Colonic mucosa (tissue), 4 donors: ENCODE results near the gene GMDS. TPM values are rescaled to one million over a fixed set of nuclear protein-coding genes. Genes with fewer than 3 reads are reported as not detected.

ENCODE experiments used
- DNase-seq: peaks from one replicate; pipeline ENCODE4 v3.0.0-alpha.2; 2020
- H3K27ac ChIP-seq: fragments of 200-600 bp; one replicate; pipeline ENCODE4 v1.8.0; 2021
- H3K27me3 ChIP-seq: fragments of 200-600 bp; one replicate; pipeline ENCODE4 v1.8.0; 2021
- H3K36me3 ChIP-seq: fragments of 200-600 bp; one replicate; pipeline ENCODE4 v1.8.0; 2021
- H3K4me1 ChIP-seq: fragments of 200-600 bp; one replicate; pipeline ENCODE4 v1.8.0; 2021; ENCODE audit warnings: mild to moderate bottlenecking
- H3K4me3 ChIP-seq: fragments of 200-600 bp; one replicate; pipeline ENCODE4 v1.8.0; 2021
- H3K9ac ChIP-seq, 2 donors: one replicate each; pipeline ENCODE4 v1.7.0; 2013; ENCODE audit warnings: control low read depth in 2 of 2, low read depth in 2 of 2, low read length in 2 of 2
- H3K9me3 ChIP-seq: fragments of 200-600 bp; one replicate; pipeline ENCODE4 v1.8.0; 2021
- intact Hi-C: fragments of 100-400 bp; cut with DNase I; formaldehyde crosslinking; loops from one replicate; pipeline ENCODE4 v1.14.1; 2022
- total RNA-seq, 2 donors: library from RNA; stranded (reverse); fragmentation: NEBNext Ultra II Directional in 1 of 2; extraction: Animal tissue kit (Norgen Biotek cat#: 25700) in 1 of 2; gene quantifications; one replicate each; pipeline ENCODE4 v1.2.1, GENCODE V29; 2021
- TF ChIP-seq, protein P1 (sequence below): fragments of 200-600 bp; IDR thresholded peaks from one replicate; pipeline ENCODE4 v1.8.0; 2022; ENCODE audit warnings: antibody characterized with exemption, mild to moderate bottlenecking
- donor health status: healthy.
- donor health status: DM: no; HTN: no; CAD: no.
- donor health status: DM: no; HTN: no; CAD: no.

GMDS gene
- total RNA-seq, 2 donors from 2014 or later: 247 to 272 TPM

DNA sequence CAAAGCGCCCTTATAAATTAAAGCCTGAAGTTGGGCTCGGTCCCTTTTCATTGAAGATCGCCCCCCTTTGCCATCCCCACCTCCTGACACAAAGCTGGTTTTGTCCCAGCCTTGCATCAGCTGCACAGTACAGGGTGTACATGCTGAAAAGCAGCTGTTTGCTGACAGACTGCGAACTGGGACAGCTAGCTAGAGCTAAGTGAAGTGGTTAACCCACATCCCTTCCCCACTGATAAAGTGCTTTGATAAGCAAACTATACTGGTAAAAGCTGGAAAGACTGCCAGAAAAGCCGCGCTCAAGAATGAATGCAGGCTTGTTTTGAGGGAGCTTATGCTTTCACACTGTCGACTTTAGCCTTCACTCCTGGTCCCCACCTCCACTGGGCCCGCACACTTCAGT lies 207.3 kb downstream of the GMDS start:
- H3K9me3 ChIP-seq: no peaks in the 10 kb centered on the region
- no peaks in the 10 kb centered on the region for H3K27me3 ChIP-seq
- H3K4me3 ChIP-seq: no peak overlapping the region
- H3K36me3 ChIP-seq: no peaks in the 10 kb centered on the region
- no peaks in the 10 kb centered on the region for H3K4me1 ChIP-seq
- intact Hi-C loops: no loop called here
- H3K27ac ChIP-seq: no peak overlapping the region
- H3K9ac ChIP-seq: no peak overlapping the region
- DNase-seq: no peak
- TF ChIP-seq, protein P1, sequence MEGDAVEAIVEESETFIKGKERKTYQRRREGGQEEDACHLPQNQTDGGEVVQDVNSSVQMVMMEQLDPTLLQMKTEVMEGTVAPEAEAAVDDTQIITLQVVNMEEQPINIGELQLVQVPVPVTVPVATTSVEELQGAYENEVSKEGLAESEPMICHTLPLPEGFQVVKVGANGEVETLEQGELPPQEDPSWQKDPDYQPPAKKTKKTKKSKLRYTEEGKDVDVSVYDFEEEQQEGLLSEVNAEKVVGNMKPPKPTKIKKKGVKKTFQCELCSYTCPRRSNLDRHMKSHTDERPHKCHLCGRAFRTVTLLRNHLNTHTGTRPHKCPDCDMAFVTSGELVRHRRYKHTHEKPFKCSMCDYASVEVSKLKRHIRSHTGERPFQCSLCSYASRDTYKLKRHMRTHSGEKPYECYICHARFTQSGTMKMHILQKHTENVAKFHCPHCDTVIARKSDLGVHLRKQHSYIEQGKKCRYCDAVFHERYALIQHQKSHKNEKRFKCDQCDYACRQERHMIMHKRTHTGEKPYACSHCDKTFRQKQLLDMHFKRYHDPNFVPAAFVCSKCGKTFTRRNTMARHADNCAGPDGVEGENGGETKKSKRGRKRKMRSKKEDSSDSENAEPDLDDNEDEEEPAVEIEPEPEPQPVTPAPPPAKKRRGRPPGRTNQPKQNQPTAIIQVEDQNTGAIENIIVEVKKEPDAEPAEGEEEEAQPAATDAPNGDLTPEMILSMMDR: no peak

DNA sequence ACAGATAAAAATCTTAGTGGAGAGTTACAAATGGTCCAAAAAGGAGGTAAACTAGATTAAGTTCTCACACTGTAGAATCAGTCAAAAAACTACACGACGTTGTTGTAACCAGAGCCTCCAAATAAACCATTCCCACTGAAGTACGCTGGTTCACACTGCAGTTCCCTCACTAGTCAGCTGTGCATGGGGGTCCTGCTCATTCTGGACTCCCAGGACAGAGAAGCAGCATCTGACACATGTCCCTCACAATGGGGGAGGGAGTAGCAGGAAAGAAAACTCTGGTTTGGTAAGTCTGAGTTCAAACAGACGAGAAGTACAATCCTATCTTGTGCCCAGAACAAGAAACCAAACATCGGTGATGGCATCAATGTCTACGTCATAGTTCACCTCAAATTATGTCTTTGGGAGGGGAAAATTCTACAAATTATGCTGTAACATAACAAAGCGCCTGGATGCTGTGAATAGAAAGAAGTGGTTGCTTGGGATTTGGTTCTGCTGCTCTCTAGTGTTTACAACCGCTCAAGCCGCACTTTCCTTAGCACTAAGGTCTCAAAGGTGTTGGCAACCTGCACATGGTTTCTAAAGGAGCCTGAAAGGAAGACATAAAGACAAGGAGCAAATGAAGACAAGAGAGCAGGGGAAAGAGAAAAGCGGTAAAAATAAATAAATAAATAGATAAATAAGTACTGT lies 208.0 kb downstream of the GMDS start:
- Histone ChIP-seq H3K9ac (no peak overlapping the region), H3K9me3 (no peaks in the 10 kb centered on the region), H3K27ac (no peak overlapping the region), H3K27me3 (no peaks in the 10 kb centered on the region), H3K36me3 (no peaks in the 10 kb centered on the region), H3K4me3 (no peak overlapping the region), H3K4me1 (no peaks in the 10 kb centered on the region)
- TF ChIP-seq, protein P1: no peak
- intact Hi-C loops: no loop called here
- no peak for DNase-seq

DNA sequence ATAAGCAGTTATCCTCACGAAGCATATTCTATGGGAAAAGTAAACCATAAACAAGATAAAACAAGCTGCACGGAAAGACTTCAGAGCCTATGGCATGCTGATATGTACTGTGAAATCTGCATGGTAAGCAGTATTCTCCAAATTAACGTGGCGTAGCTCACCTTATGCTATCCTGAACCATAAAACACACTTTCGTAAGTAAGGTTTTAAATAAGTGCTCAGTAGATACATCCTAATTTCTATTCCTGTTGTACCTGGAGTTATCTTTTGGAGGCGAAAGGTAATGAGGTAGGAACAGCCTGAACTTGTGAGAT lies 208.7 kb downstream of the GMDS start:
- H3K4me3 ChIP-seq: no peak overlapping the region
- H3K4me1 ChIP-seq: no peaks in the 10 kb centered on the region
- TF ChIP-seq, protein P1: no peak
- H3K27me3 ChIP-seq: no peaks in the 10 kb centered on the region
- H3K36me3 ChIP-seq: no peaks in the 10 kb centered on the region
- H3K9me3 ChIP-seq: no peaks in the 10 kb centered on the region
- intact Hi-C loops: no loop called here
- no peak overlapping the region for H3K9ac ChIP-seq
- no peak overlapping the region for H3K27ac ChIP-seq
- DNase-seq: no peak

DNA sequence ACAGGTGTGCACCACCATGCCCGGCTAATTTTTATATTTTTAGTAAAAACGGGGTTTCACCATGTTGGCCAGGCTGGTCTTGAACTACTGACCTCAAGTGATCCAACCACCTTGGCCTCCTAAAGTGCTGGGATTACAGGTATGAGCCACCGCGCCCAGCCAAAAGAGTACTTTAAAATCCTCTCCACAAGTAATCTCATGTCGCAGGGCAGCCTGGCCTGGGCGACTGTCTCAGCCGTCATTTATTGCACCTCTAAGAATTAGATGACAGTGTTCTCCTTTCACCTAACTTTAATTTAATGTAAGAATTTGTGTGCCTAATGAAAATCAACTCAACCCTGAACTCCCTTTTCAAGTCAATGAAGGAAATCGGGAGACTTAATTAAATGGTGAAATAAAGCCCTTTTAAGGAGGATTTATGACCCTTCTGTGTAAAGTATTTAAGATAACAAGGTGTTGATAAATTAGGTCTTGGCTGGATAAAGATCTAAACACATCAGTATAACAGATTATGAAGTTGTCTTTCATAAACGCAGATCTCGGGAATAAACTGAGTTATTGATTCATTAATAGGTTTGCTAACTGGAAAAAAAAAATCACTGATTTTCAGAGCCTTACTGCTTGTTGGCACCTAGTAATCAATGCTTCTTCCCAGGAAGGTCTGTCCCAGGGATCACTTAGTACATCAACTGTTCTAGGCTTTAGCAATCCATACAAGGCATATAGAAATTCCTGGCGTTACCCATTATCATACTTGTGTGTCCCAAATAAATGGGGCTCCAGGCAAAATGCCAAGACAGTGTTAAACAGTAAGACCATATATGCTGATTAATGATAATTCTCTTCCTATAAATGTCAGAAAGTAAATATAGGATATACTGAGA lies 209.3 kb downstream of the GMDS start:
- Histone ChIP-seq H3K4me1 (peaks cover 2% of the 10 kb centered on the region), H3K36me3 (no peaks in the 10 kb centered on the region), H3K27ac (no peak overlapping the region), H3K4me3 (no peak overlapping the region), H3K9ac (no peak overlapping the region), H3K27me3 (no peaks in the 10 kb centered on the region), H3K9me3 (no peaks in the 10 kb centered on the region)
- intact Hi-C loops: no loop called here
- TF ChIP-seq, protein P1: no peak
- no peak for DNase-seq

DNA sequence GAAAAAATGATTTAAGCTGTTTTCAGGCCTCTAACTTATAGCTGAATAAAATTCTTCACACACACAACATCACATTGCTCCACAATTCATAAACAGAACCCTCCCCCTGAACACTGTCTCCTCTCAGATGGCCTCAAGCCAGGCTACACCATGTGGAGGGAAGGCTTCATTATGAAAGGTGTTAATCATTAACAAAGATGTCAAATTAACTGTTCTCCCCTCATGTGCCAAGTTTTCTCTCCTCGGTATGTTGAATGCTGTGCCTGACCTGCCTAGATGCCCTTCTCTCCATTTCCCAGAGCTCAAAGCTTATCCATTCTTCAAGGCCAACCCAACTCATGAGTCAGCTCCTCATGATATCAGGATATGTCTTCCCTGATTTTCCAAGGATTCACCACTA lies 210.4 kb downstream of the GMDS start:
- no peak overlapping the region for H3K27ac ChIP-seq
- no peak overlapping the region for H3K9ac ChIP-seq
- intact Hi-C loops: no loop called here
- no peak for DNase-seq
- H3K4me1 ChIP-seq: peaks cover 4% of the 10 kb centered on the region
- H3K9me3 ChIP-seq: no peaks in the 10 kb centered on the region
- no peaks in the 10 kb centered on the region for H3K36me3 ChIP-seq
- H3K27me3 ChIP-seq: no peaks in the 10 kb centered on the region
- no peak overlapping the region for H3K4me3 ChIP-seq
- TF ChIP-seq, protein P1: no peak
